Measurements from ENCODE around the gene HOXC12.

Gene HOXC12

GRCh38 chr12:53973236-53974042, 18.7 kb downstream of the HOXC12 start:
- DNase-seq, result no peak

GRCh38 chr12:53974084-53975063, 19.7 kb downstream of the HOXC12 start, which contains the start of gene HOTAIR:
TSS of gene HOTAIR (minus strand) at chr12:53974954.
- DNase-seq, result no peak

- DNase-seq, result no peak
Measured at GRCh38 chr12:53975064-53975471, 20.4 kb downstream of the HOXC12 start.

GRCh38 chr12:53975479-53976152, 20.9 kb downstream of the HOXC12 start:
- no peak for DNase-seq

GRCh38 chr12:53976172-53976822, 21.6 kb downstream of the HOXC12 start:
- DNase-seq, result no peak

- DNase-seq, result no peak
Measured at GRCh38 chr12:53976823-53977595, 22.3 kb downstream of the HOXC12 start.

GRCh38 chr12:53977596-53978445, 23.1 kb downstream of the HOXC12 start:
- no peak for DNase-seq

GRCh38 chr12:53978477-53979356, 24.0 kb downstream of the HOXC12 start:
- DNase-seq, result no peak

- DNase-seq, result no peak
Measured at GRCh38 chr12:53980104-53980801, 25.6 kb downstream of the HOXC12 start.

- no peak for DNase-seq
Measured at GRCh38 chr12:53980802-53981496, 26.2 kb downstream of the HOXC12 start.

GRCh38 chr12:53981634-53982565, 27.2 kb downstream of the HOXC12 start:
- no peak for DNase-seq

- no peak for DNase-seq
Measured at GRCh38 chr12:53982648-53983567, 28.2 kb downstream of the HOXC12 start.

GRCh38 chr12:53983568-53983949, 28.9 kb downstream of the HOXC12 start:
- DNase-seq, result no peak

GRCh38 chr12:53983950-53984572, 29.4 kb downstream of the HOXC12 start:
- DNase-seq, result no peak

- peak; percentile 40 for DNase-seq
Measured at GRCh38 chr12:53984901-53985691, 30.4 kb downstream of the HOXC12 start, which contains the start of gene HOXC10. TSS of gene HOXC10 (plus strand) at chr12:53985146. CDS start at chr12:53985260, 114 bp downstream.
